ENCODE measurements around the gene ZNF76. TPM values are rescaled to one million over a fixed set of nuclear protein-coding genes. Genes with fewer than 3 reads are reported as not detected.

The ZNF76 gene
- total and polyA plus RNA-seq, 9 of the 15 experiments (the other 6 are each of a cell fraction or from before 2014, with no cell fraction given): 1.2 to 17.8 (median 10.7) TPM

GRCh38 chr6:35302604-35303241, 43.2 kb downstream of the ZNF76 start (continued):
- no peak for TF ChIP-seq TRIM28 (IDR thresholded peaks at IDR 0.05)
- TF ChIP-seq ZNF23 (CRISPR knock-in tag; IDR thresholded peaks at IDR 0.05): no peak
- TF ChIP-seq NRF1 (conservative IDR thresholded peaks at IDR 0.05 in 1 of 2, IDR thresholded peaks at IDR 0.05 in 1 of 2): 0 out of 4 replicates have a peak, but pooled peaks of 1 of the 2 experiments have one; percentile 23
- TF ChIP-seq PRMT5 (CRISPR knock-in tag; IDR thresholded peaks at IDR 0.05): no peak
- no peak for TF ChIP-seq ZNF253 (CRISPR knock-in tag; conservative IDR thresholded peaks at IDR 0.05)
- no peak for TF ChIP-seq ZSCAN29 (IDR thresholded peaks at IDR 0.05)
- TF ChIP-seq NCOA4 (IDR thresholded peaks at IDR 0.05; ENCODE audit: partially characterized antibody): no peak
- TF ChIP-seq ZNF609 (CRISPR knock-in tag; IDR thresholded peaks at IDR 0.05; ENCODE audit: borderline replicate concordance): no peak
- TF ChIP-seq BACH1 (tag; IDR thresholded peaks at IDR 0.05): no peak
- no peak for TF ChIP-seq FIP1L1 (IDR thresholded peaks at IDR 0.05; ENCODE audit: low read depth, low read length, poor library complexity, severe bottlenecking)
- peak; percentile 39; the same call in 1 of the 2 replicates for TF ChIP-seq GABPA (tag; conservative IDR thresholded peaks at IDR 0.05; ENCODE audit: low read depth)
- TF ChIP-seq NFYB (IDR thresholded peaks at IDR 0.05; ENCODE audit: extremely low read depth, insufficient read length): no peak
- peak; percentile 48; the same call in 1 of the 2 replicates for TF ChIP-seq CTBP1 (IDR thresholded peaks at IDR 0.05; ENCODE audit: borderline replicate concordance)
- no peak for TF ChIP-seq NR3C1 (CRISPR knock-in tag; IDR thresholded peaks at IDR 0.05)
- TF ChIP-seq ELK1 (CRISPR knock-in tag; IDR thresholded peaks at IDR 0.05): no peak
- no peak for TF ChIP-seq FOS (IDR thresholded peaks at IDR 0.05; ENCODE audit: extremely low read depth, insufficient read length)
- TF ChIP-seq SMAD4 (CRISPR knock-in tag; conservative IDR thresholded peaks at IDR 0.05): peak; percentile 30; the same call in 1 of the 2 replicates
- TF ChIP-seq ZBED1 (IDR thresholded peaks at IDR 0.05): no peak
- no peak for TF ChIP-seq HINFP (tag; conservative IDR thresholded peaks at IDR 0.05; ENCODE audit: low read depth)
- no peak for TF ChIP-seq ZBTB33 (CRISPR knock-in tag; IDR thresholded peaks at IDR 0.05)

All from K562 (cell line).